GM13976 (cell line): ENCODE results near the gene ADCY2.

Source experiments
- DNase-seq: peaks from one replicate; pipeline ENCODE4 v3.0.0; 2012; ENCODE audit warnings: low spot score
- CTCF ChIP-seq: IDR thresholded peaks from 2 replicates; pipeline ENCODE4 v1.5.1; 2012; ENCODE audit warnings: borderline replicate concordance, mild to moderate bottlenecking; ENCODE audit not compliant: insufficient read depth; ENCODE audit errors: extremely low read depth, missing control alignments, control extremely low read depth
- in situ Hi-C: fragments of 300-500 bp; cut with MboI; formaldehyde crosslinking; loops from one replicate; pipeline ENCODE4 v1.12.0; 2022; ENCODE audit warnings: low sequenced_read_pairs, mixed read lengths, inconsistent platforms; ENCODE audit not compliant: unreplicated experiment

The ADCY2 gene

DNA sequence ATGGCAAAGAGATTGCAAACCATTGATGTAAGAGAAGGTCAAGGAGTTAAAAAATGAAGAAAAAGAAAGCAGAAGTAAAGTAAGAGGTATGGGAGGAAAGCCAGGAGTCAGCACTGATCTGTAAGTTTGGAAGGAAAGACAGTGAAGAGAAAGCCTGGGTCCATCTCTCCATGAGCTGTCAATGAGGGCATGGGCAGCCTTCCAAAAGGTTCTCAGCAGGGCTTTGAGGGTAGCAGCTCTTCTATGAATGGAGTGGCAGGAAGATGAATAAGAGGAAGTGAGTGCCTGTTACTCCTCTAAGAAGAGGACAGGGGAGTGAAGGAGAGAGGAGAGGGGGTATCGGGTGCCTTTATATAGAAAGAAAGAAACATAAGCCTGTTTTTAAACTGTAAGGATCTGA is 97.1 kb downstream of the ADCY2 start:
- no peak for DNase-seq
- in situ Hi-C loops: no loop called here
- TF ChIP-seq CTCF: no peak

GRCh38 chr5:7493622-7494021 is 97.7 kb downstream of the ADCY2 start:
- no peak for TF ChIP-seq CTCF
- in situ Hi-C loops: no loop called here
- DNase-seq: no peak

DNA sequence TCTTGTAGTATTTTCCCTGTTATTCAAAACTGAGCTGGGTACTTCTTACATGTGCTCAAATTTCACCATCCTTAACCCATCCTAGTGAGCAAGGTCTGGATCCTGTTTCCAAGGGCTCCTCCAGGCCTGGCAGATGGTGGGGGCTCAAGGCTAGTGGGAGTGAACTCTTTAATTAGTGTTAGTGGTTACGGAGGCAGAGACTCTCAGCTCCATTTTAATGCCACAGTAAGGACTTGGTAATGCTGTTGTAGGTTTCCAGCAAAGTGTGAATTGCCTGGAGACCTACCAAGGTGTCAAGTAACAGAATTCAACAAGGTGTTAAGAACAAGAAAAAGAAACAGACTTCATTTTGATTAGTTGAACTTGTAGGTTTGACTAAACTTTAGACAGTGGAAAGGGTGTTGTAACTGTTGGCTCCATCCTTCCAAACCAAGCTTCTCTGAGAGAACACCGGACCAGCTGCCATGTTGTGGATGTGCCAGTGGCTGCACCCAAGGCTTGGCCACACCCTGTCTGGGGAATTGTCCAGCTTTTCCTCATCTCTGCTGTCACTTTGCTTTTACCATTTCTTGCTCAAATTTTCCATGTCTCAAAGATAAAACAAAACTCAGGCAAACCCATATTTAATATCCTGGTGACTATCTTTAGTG is 98.7 kb downstream of the ADCY2 start:
- no peak for DNase-seq
- no peak for TF ChIP-seq CTCF
- in situ Hi-C loops: no loop called here

- no peak for TF ChIP-seq CTCF
- DNase-seq: no peak
- in situ Hi-C loops: no loop called here
These were observed 99.2 kb downstream of the ADCY2 start for GRCh38 chr5:7495131-7495517.

DNA sequence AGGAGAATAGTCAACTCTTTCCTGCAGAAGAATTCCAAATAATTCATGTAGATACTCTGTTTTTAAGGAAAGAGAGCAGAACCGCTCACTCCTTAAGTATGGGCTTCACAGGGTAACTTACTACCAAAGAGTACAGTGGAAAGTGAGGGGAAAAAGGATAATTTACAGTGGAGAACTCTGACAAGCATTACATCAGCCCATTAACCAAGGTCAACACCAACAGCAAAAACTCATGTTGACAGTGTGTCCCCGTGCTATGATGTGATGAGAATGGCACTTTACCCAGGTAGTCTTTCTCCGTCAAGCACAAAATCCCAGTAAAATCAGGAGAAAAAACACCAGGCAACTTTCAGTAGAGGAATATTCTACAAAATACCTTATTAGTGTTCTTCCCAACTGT is 104.3 kb downstream of the ADCY2 start:
- no peak for TF ChIP-seq CTCF
- in situ Hi-C loops: no loop called here
- no peak for DNase-seq

DNA sequence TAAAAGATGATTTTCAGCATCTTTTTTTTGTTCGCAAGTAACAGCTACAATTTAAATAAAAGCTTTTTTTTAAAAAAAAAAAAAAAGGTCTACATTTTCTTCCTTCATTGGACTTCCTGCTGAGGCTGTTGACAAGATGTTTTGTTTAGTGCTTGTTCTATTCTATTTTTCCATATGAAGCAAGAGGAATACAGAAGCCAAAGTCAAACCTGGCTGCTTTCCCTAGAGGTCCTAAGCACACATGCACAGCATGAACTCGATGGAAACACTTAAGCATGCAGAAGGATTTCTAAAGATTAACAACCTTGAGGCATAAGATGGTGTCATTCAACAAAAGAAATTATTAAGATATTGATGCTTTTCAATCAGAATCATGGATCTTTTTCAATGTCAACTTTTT is 105.1 kb downstream of the ADCY2 start:
- TF ChIP-seq CTCF: no peak
- DNase-seq: no peak
- in situ Hi-C loops: no loop called here
